Mesenteric fat pad (tissue), 1 donor: ENCODE results near the gene QRFP. TPM values are rescaled to one million over a fixed set of nuclear protein-coding genes. Genes with fewer than 3 reads are reported as not detected.

Experiments
- DNase-seq: peaks from one replicate; pipeline ENCODE4 v3.0.0-alpha.2; 2020; ENCODE audit warnings: low spot score
- total RNA-seq: library from RNA; stranded (reverse); fragmentation: NEBNext Ultra II Directional; extraction: Animal tissue kit (Norgen Biotek cat#: 25700); gene quantifications from one replicate; pipeline ENCODE4 v1.2.1, GENCODE V29; 2021
- donor health status: DM: yes; HTN: yes; CAD: no.

Gene QRFP
- total RNA-seq, 1 donor from 2014 or later, result not detected

- no peak for DNase-seq
Measured at GRCh38 chr9:130872912-130873503, 23.6 kb downstream of the QRFP start.

- DNase-seq, result no peak
Measured at GRCh38 chr9:130872508-130872907, 24.1 kb downstream of the QRFP start.

- DNase-seq, result no peak
Measured at GRCh38 chr9:130872093-130872492, 24.5 kb downstream of the QRFP start.

GRCh38 chr9:130871395-130872062, 25.1 kb downstream of the QRFP start:
- DNase-seq, result no peak

GRCh38 chr9:130870491-130871381, 25.9 kb downstream of the QRFP start:
- no peak for DNase-seq

GRCh38 chr9:130869250-130869649, 27.4 kb downstream of the QRFP start:
- DNase-seq, result no peak

GRCh38 chr9:130868230-130868629, 28.4 kb downstream of the QRFP start:
- DNase-seq, result no peak

GRCh38 chr9:130867556-130867955, 29.1 kb downstream of the QRFP start:
- no peak for DNase-seq

- DNase-seq, result no peak
Measured at GRCh38 chr9:130866474-130866965, 30.1 kb downstream of the QRFP start.

- DNase-seq, result no peak
Measured at GRCh38 chr9:130865921-130866320, 30.7 kb downstream of the QRFP start.

GRCh38 chr9:130864541-130864940, 32.1 kb downstream of the QRFP start:
- no peak for DNase-seq

- DNase-seq, result no peak
Measured at GRCh38 chr9:130862747-130863146, 33.9 kb downstream of the QRFP start.

GRCh38 chr9:130862217-130862616, 34.4 kb downstream of the QRFP start:
- no peak for DNase-seq

GRCh38 chr9:130861372-130862180, 35.0 kb downstream of the QRFP start:
- no peak for DNase-seq

- peak; percentile 93 for DNase-seq
Measured at GRCh38 chr9:130860458-130861316, 35.9 kb downstream of the QRFP start.

GRCh38 chr9:130858739-130859705, 37.6 kb downstream of the QRFP start:
- no peak for DNase-seq

GRCh38 chr9:130857864-130858738, 38.5 kb downstream of the QRFP start:
- DNase-seq, result no peak

GRCh38 chr9:130856474-130856873, 40.1 kb downstream of the QRFP start:
- DNase-seq, result no peak
